Trophoblast cell (in vitro differentiated cells and primary cell): ENCODE measurements around the gene C4B.
A peak's percentile ranks its signal among the peaks of the same experiment; 100 is the strongest.
"Not testable (repeated sequence)": the region's sequence is repeated elsewhere in the genome, so short reads cannot be mapped to it uniquely, and the experiment has no call there.

ENCODE experiments used
- DNase-seq, 2 donors: peaks; one replicate each; pipeline ENCODE4 v3.0.0-alpha.2; 2016
- H2AFZ ChIP-seq: 2 replicates; pipeline ENCODE4 v1.6.1; 2013; ENCODE audit warnings: low read length, moderate library complexity, mild to moderate bottlenecking; ENCODE audit not compliant: insufficient read depth, poor library complexity
- H2AK5ac ChIP-seq: 2 replicates; pipeline ENCODE4 v1.6.1; 2013; ENCODE audit warnings: mild to moderate bottlenecking, low read length
- H2BK120ac ChIP-seq: 2 replicates; pipeline ENCODE4 v1.6.1; 2013; ENCODE audit warnings: low read length, mild to moderate bottlenecking, moderate library complexity; ENCODE audit not compliant: insufficient read depth, poor library complexity
- H2BK12ac ChIP-seq: 2 replicates; pipeline ENCODE4 v1.6.1; 2013; ENCODE audit warnings: mild to moderate bottlenecking, low read length, moderate library complexity
- H2BK5ac ChIP-seq: 2 replicates; pipeline ENCODE4 v1.6.1; 2013; ENCODE audit warnings: low read length, low read depth, moderate library complexity, mild to moderate bottlenecking; ENCODE audit not compliant: poor library complexity
- H3K14ac ChIP-seq: 2 replicates; pipeline ENCODE4 v1.6.1; 2013; ENCODE audit warnings: mild to moderate bottlenecking, low read length
- H3K18ac ChIP-seq: 2 replicates; pipeline ENCODE4 v1.6.1; 2013; ENCODE audit warnings: mild to moderate bottlenecking, low read length
- H3K23ac ChIP-seq: 2 replicates; pipeline ENCODE4 v1.6.1; 2013; ENCODE audit warnings: low read length
- H3K27ac ChIP-seq: 2 replicates; pipeline ENCODE4 v1.5.1; 2013; ENCODE audit warnings: low read depth, mild to moderate bottlenecking, inconsistent platforms, low read length, moderate library complexity
- H3K27me3 ChIP-seq: 2 replicates; pipeline ENCODE4 v1.6.1; 2013; ENCODE audit warnings: inconsistent platforms, mild to moderate bottlenecking, low read length, moderate library complexity; ENCODE audit not compliant: insufficient read depth
- H3K36me3 ChIP-seq, 2 experiments: 1 replicate in 1 of 2; 2 replicates in 1 of 2; pipeline ENCODE4 v1.6.1; 2013; ENCODE audit warnings: low read length in 2 of 2, mild to moderate bottlenecking in 2 of 2, moderate library complexity in 1 of 2; ENCODE audit not compliant: insufficient read depth in 2 of 2, control insufficient read depth in 1 of 2
- H3K4ac ChIP-seq: 2 replicates; pipeline ENCODE4 v1.6.1; 2013; ENCODE audit warnings: low read depth, mild to moderate bottlenecking, low read length, moderate library complexity
- H3K4me1 ChIP-seq, 2 experiments: 1 replicate in 1 of 2; 2 replicates in 1 of 2; pipeline ENCODE4 v1.6.1; 2013; ENCODE audit warnings: low read length in 2 of 2, mild to moderate bottlenecking in 2 of 2, moderate library complexity in 1 of 2; ENCODE audit not compliant: insufficient read depth in 2 of 2, control insufficient read depth in 1 of 2
- H3K4me2 ChIP-seq: 2 replicates; pipeline ENCODE4 v1.6.1; 2013; ENCODE audit warnings: inconsistent platforms, mild to moderate bottlenecking, low read length, moderate library complexity
- H3K4me3 ChIP-seq: 2 replicates; pipeline ENCODE4 v1.5.1; 2013; ENCODE audit warnings: mild to moderate bottlenecking, low read depth, low read length, inconsistent platforms
- H3K79me1 ChIP-seq: one replicate; pipeline ENCODE4 v1.6.1; 2013; ENCODE audit warnings: low read length
- H3K79me2 ChIP-seq: 2 replicates; pipeline ENCODE4 v1.6.1; 2013; ENCODE audit warnings: low read length, mild to moderate bottlenecking; ENCODE audit not compliant: control insufficient read depth, insufficient read depth, poor library complexity
- H3K9ac ChIP-seq: 2 replicates; pipeline ENCODE4 v1.6.1; 2013; ENCODE audit warnings: mild to moderate bottlenecking, low read length
- H3K9me3 ChIP-seq: 2 replicates; pipeline ENCODE4 v1.6.1; 2013; ENCODE audit warnings: low read depth, mild to moderate bottlenecking, control low read depth, inconsistent platforms, low read length; ENCODE audit not compliant: insufficient read depth
- H4K12ac ChIP-seq: 2 replicates; pipeline ENCODE4 v1.6.1; 2013; ENCODE audit warnings: low read depth, mild to moderate bottlenecking, low read length, moderate library complexity
- H4K8ac ChIP-seq: 2 replicates; pipeline ENCODE4 v1.6.1; 2013; ENCODE audit warnings: low read depth, mild to moderate bottlenecking, low read length, moderate library complexity
- H4K91ac ChIP-seq: one replicate; pipeline ENCODE4 v1.6.1; 2013; ENCODE audit warnings: low read depth, mild to moderate bottlenecking, low read length, moderate library complexity
- WGBS: extraction: QIAGEN DNeasy Blood & Tissue Kit; methylation state at CpG from one replicate; pipeline ENCODE4 v1.1.7; 2013; ENCODE audit warnings: missing lambda C conversion rate; ENCODE audit not compliant: insufficient read length, insufficient coverage; ENCODE audit errors: extremely low coverage; 5-methylcytosine and 5-hydroxymethylcytosine counted together

The C4B gene

DNA sequence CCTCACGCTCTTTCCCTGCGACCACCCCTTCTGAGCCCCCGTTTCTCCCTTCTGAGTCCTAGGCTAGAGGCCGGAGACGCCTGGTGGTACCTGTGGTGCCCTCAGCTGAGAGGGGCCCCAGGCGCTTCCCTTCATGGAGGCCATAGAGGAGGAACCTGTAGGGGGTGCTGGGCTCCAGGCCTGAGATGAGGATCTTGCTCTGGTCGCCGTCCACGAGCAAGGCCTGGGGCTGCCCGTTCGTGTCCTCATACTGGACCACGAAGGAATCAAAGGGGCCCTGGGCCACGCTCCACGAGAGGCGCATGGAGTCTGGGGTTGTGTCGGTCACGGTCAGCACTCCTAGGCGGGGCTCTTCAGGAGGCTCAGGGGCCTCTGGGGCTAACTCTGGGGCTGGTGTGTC lies 30.3 kb downstream of the C4B start:
- not testable (repeated sequence) for H2AFZ ChIP-seq, H2BK5ac ChIP-seq, H3K9me3 ChIP-seq, H4K8ac ChIP-seq, H3K4ac ChIP-seq, DNase-seq, H3K27ac ChIP-seq, H3K14ac ChIP-seq, H3K36me3 ChIP-seq, H3K79me2 ChIP-seq, H3K9ac ChIP-seq, H3K27me3 ChIP-seq, H4K91ac ChIP-seq, H3K18ac ChIP-seq, H3K23ac ChIP-seq, H2BK120ac ChIP-seq, H3K79me1 ChIP-seq, H3K4me2 ChIP-seq, H3K4me3 ChIP-seq, H4K12ac ChIP-seq, H2BK12ac ChIP-seq, H2AK5ac ChIP-seq
- no CpG with 5 or more reads among the region's 18 CpGs for WGBS
- peaks cover 19 to 20% of the 10 kb centered on the region in 2 experiments for H3K4me1 ChIP-seq

DNA sequence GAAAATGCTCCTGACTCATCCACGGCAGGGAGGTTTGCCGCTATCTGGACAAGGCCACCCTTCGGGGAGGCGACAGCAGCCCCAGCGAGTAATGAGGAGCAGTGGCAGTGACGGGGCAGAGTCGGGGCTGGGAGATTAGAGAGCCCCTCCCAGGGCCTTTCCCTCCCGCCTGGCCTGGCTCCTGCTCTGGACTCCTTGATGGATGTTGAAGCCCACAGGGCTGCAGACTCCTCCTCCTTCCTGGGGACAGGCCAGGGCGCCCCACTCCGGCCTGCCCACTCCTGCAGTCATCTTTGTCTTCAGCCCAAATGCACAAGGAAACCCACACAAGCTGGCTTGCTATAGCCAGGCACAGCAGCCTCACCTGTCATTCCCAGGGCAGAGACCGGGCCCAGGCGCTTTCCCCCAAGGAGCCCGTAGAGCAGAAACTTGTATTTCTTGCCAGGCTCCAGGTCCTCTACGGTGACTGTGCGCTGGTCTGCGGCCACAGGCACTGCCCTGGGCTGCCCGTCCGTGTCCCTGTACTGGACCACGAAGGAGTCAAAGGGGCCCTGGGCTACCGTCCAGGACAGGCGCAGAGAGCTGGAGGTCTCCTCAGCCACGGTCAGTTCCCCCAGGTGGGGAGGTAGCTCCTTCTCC lies 31.3 kb downstream of the C4B start:
- H3K4ac ChIP-seq = no peak overlapping the region
- peak overlapping the region; percentile 35 for H3K18ac ChIP-seq
- no peak overlapping the region for H3K4me2 ChIP-seq
- H2AK5ac ChIP-seq = peak overlapping the region; percentile 79
- H2BK5ac ChIP-seq = no peak overlapping the region
- no peak overlapping the region for H2AFZ ChIP-seq
- H3K36me3 ChIP-seq = no peaks in the 10 kb centered on the region
- H3K27ac ChIP-seq = no peak overlapping the region
- H3K79me1 ChIP-seq = peaks cover 8% of the 10 kb centered on the region
- no peak overlapping the region for H3K4me3 ChIP-seq
- no peak overlapping the region for H3K9ac ChIP-seq
- H3K23ac ChIP-seq = no peak overlapping the region
- no CpG with 5 or more reads among the region's 22 CpGs for WGBS
- peak overlapping the region; percentile 38 for H3K14ac ChIP-seq
- no peaks in the 10 kb centered on the region for H3K9me3 ChIP-seq
- peaks cover 19 to 20% of the 10 kb centered on the region in 2 experiments for H3K4me1 ChIP-seq
- no peak for DNase-seq
- H4K12ac ChIP-seq = no peak overlapping the region
- no peaks in the 10 kb centered on the region for H3K79me2 ChIP-seq
- peak overlapping the region; percentile 21 for H2BK120ac ChIP-seq
- peak overlapping the region; percentile 36 for H4K8ac ChIP-seq
- H3K27me3 ChIP-seq = no peaks in the 10 kb centered on the region
- peak overlapping the region; percentile 27 for H2BK12ac ChIP-seq
- peak overlapping the region; percentile 86 for H4K91ac ChIP-seq

DNA sequence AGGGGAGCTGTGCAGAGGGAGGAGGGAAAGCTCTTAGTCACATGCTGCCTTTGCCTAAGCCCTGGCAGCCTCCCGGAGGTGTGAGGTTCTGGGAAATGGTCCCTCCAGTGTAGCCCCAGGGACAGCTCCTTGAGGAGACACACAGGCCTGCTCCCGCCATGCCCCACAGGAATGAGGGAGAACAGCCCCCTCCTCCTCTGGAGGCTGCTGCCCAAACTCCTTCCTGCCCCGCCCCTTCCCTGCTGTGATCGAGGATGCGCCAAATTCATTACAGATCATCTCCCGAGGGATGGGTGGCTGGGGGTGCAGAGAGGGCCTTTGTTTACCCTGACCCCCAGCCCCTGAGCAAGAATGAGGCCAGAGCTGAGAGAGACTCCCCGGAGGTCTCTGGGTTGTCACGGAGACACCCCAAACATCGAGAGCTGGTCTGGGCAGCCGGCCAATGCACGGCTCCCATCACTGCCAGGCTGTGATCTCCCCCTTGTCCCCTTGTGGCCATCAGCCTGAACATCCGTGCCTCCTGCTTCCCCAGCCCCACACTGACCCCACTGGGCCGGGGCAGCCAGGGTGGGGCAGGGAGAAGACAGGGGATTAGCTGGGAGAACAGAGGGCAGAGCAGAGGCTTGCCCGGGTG lies 32.0 kb downstream of the C4B start:
- peak overlapping the region; percentile 71 for H2BK12ac ChIP-seq
- H2BK120ac ChIP-seq = peak overlapping the region; percentile 21
- no peaks in the 10 kb centered on the region for H3K36me3 ChIP-seq
- H3K4me2 ChIP-seq = no peak overlapping the region
- no peak overlapping the region for H3K27ac ChIP-seq
- H2AFZ ChIP-seq = no peak overlapping the region
- peak overlapping the region; percentile 38 for H3K14ac ChIP-seq
- H3K79me1 ChIP-seq = peaks cover 8% of the 10 kb centered on the region
- no peaks in the 10 kb centered on the region for H3K27me3 ChIP-seq
- no peak overlapping the region for H4K12ac ChIP-seq
- H3K23ac ChIP-seq = no peak overlapping the region
- peaks cover 19 to 20% of the 10 kb centered on the region in 2 experiments for H3K4me1 ChIP-seq
- DNase-seq = peak in 1 of 2 donors; percentile 3
- H2BK5ac ChIP-seq = no peak overlapping the region
- no CpG with 5 or more reads among the region's 14 CpGs for WGBS
- peak overlapping the region; percentile 92 for H2AK5ac ChIP-seq
- peak overlapping the region; percentile 42 for H4K8ac ChIP-seq
- no peaks in the 10 kb centered on the region for H3K9me3 ChIP-seq
- no peak overlapping the region for H3K9ac ChIP-seq
- H3K79me2 ChIP-seq = no peaks in the 10 kb centered on the region
- no peak overlapping the region for H3K4me3 ChIP-seq
- H3K18ac ChIP-seq = peak overlapping the region; percentile 35
- peak overlapping the region; percentile 86 for H4K91ac ChIP-seq
- no peak overlapping the region for H3K4ac ChIP-seq

DNA sequence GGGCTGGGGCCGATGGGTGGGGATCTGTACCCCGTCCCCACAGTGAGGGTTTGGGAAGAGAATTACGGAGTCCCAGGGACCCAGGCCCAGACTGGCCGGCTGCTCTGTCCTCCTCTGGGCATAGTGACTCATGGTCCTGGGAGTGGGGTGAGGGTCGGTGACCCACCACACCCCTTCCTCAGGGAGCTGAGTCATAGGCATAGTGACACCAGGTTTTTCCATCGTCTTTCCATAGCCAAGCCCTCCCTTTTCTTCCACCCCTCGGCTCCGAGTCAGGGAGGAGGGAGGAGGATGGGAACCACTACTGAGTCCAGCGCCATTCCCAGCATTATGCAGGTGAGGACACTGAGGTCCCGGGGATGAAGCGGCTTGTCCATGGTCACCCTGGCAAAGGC lies 32.5 kb downstream of the C4B start:
- Histone ChIP-seq H3K4me3 (no peak overlapping the region), H3K14ac (no peak overlapping the region), H4K12ac (no peak overlapping the region), H2BK120ac (peak overlapping the region; percentile 21), H3K9ac (no peak overlapping the region), H3K4me1 (peaks cover 19 to 20% of the 10 kb centered on the region in 2 experiments), H4K91ac (peak overlapping the region; percentile 86), H2BK5ac (no peak overlapping the region), H2BK12ac (no peak overlapping the region), H4K8ac (no peak overlapping the region), H3K79me1 (peaks cover 8% of the 10 kb centered on the region), H3K36me3 (no peaks in the 10 kb centered on the region), H3K9me3 (no peaks in the 10 kb centered on the region), H2AK5ac (peak overlapping the region; percentile 92), H3K4me2 (no peak overlapping the region), H3K27me3 (no peaks in the 10 kb centered on the region), H3K23ac (no peak overlapping the region), H3K79me2 (no peaks in the 10 kb centered on the region), H3K27ac (no peak overlapping the region), H2AFZ (no peak overlapping the region), H3K4ac (no peak overlapping the region), H3K18ac (no peak overlapping the region)
- DNase-seq = peak in 1 of 2 donors; percentile 1
- no CpG with 5 or more reads among the region's 11 CpGs for WGBS
